ENCODE results near the gene C5orf34. TPM values are rescaled to one million over a fixed set of nuclear protein-coding genes. Genes with fewer than 3 reads are reported as not detected.

The C5orf34 gene
- total RNA-seq, 1 experiment from 2014 or later = 7.0 TPM

- TF ChIP-seq CTCF (IDR thresholded peaks at IDR 0.05; ENCODE audit: insufficient read depth in 1 of 2, low read depth in 1 of 2, low read length in 1 of 2, severe bottlenecking in 1 of 2, unreplicated experiment in 1 of 2) = no peak
- BruUV-seq (replicated peaks) = no TSS peak
- no peaks in the 10 kb centered on the region for H3K27me3 ChIP-seq (replicated peaks; ENCODE audit: control insufficient read depth, insufficient read depth, low read length)
- no peak overlapping the region for H3K4me3 Mint-ChIP-seq (ENCODE audit: unreplicated experiment)
- ChIA-PET POLR2A (no interaction called here), CTCF (no interaction called here)
- peaks cover 1% of the 10 kb centered on the region for H3K36me3 ChIP-seq (ENCODE audit: control insufficient read depth, insufficient read depth, low read length)
- H3K9me3 ChIP-seq = no peaks in the 10 kb centered on the region
- no peak overlapping the region for H3K27ac Mint-ChIP-seq (ENCODE audit: unreplicated experiment)
- no peak for DNase-seq
- no peaks in the 10 kb centered on the region for H3K9me3 Mint-ChIP-seq (ENCODE audit: unreplicated experiment)
- no peak overlapping the region for H3K4me3 ChIP-seq (ENCODE audit: low read depth, low read length)
- no peaks in the 10 kb centered on the region for H3K4me1 ChIP-seq
- peaks cover 26% of the 10 kb centered on the region for H3K36me3 Mint-ChIP-seq (ENCODE audit: insufficient read depth, unreplicated experiment)
- intact Hi-C loops (cut with micrococcal nuclease; ENCODE audit: unreplicated experiment) = no loop called here
- no peaks in the 10 kb centered on the region for H3K4me1 Mint-ChIP-seq (ENCODE audit: low read depth, unreplicated experiment)
- H3K27me3 Mint-ChIP-seq (ENCODE audit: insufficient read depth, unreplicated experiment) = no peaks in the 10 kb centered on the region
Observed at GRCh38 chr5:43520615-43521014, 5.7 kb upstream of the C5orf34 start.

GRCh38 chr5:43515678-43516048 lies 715 bp upstream of the C5orf34 start:
- Mint-ChIP-seq H3K36me3 (ENCODE audit: insufficient read depth, unreplicated experiment) (no peaks in the 10 kb centered on the region), H3K27me3 (ENCODE audit: insufficient read depth, unreplicated experiment) (no peaks in the 10 kb centered on the region), H3K27ac (ENCODE audit: unreplicated experiment) (peak overlapping the region; percentile 23), H3K9me3 (ENCODE audit: unreplicated experiment) (no peaks in the 10 kb centered on the region), H3K4me3 (ENCODE audit: unreplicated experiment) (peak overlapping the region; percentile 75), H3K4me1 (ENCODE audit: low read depth, unreplicated experiment) (peaks cover 22% of the 10 kb centered on the region)
- Histone ChIP-seq H3K27me3 (replicated peaks; ENCODE audit: control insufficient read depth, insufficient read depth, low read length) (no peaks in the 10 kb centered on the region), H3K9me3 (no peaks in the 10 kb centered on the region), H3K4me1 (peaks cover 13% of the 10 kb centered on the region; the same call in 1 of the 2 replicates), H3K4me3 (ENCODE audit: low read depth, low read length) (peak overlapping the region; percentile 49), H3K36me3 (ENCODE audit: control insufficient read depth, insufficient read depth, low read length) (no peaks in the 10 kb centered on the region; the same call in 1 of the 2 replicates)
- DNase-seq = no peak
- POLR2A ChIA-PET = interaction anchor here (0.9 to 1.6 kb wide), 4 partner anchors 9 to 395 kb away, joined by 6 to 26 read pairs (median 9); partner anchors contain the start of genes TMEM267 and ZNF131
- CTCF ChIA-PET = interaction anchor here (1.7 kb wide), 1 partner anchor 32 kb away, joined by 16 read pairs; the partner anchor contains the start of gene TMEM267
- BruUV-seq (replicated peaks) = no TSS peak
- no peak for TF ChIP-seq CTCF (IDR thresholded peaks at IDR 0.05; ENCODE audit: insufficient read depth in 1 of 2, low read depth in 1 of 2, low read length in 1 of 2, severe bottlenecking in 1 of 2, unreplicated experiment in 1 of 2)
- intact Hi-C loops (cut with micrococcal nuclease; ENCODE audit: unreplicated experiment) = loop anchor here (1.0 kb wide), 1 partner anchor 41 kb away; no protein-coding TSS in a partner anchor

- TSS peak; percentile 84 for BruUV-seq (replicated peaks)
- Mint-ChIP-seq H3K4me3 (ENCODE audit: unreplicated experiment) (peak overlapping the region; percentile 75), H3K36me3 (ENCODE audit: insufficient read depth, unreplicated experiment) (no peaks in the 10 kb centered on the region), H3K4me1 (ENCODE audit: low read depth, unreplicated experiment) (peaks cover 22% of the 10 kb centered on the region), H3K27me3 (ENCODE audit: insufficient read depth, unreplicated experiment) (no peaks in the 10 kb centered on the region), H3K27ac (ENCODE audit: unreplicated experiment) (peak overlapping the region; percentile 23), H3K9me3 (ENCODE audit: unreplicated experiment) (no peaks in the 10 kb centered on the region)
- Histone ChIP-seq H3K4me3 (ENCODE audit: low read depth, low read length) (peak overlapping the region; percentile 49), H3K36me3 (ENCODE audit: control insufficient read depth, insufficient read depth, low read length) (no peaks in the 10 kb centered on the region; the same call in 1 of the 2 replicates), H3K27me3 (replicated peaks; ENCODE audit: control insufficient read depth, insufficient read depth, low read length) (no peaks in the 10 kb centered on the region), H3K4me1 (peaks cover 13% of the 10 kb centered on the region; the same call in 1 of the 2 replicates), H3K9me3 (no peaks in the 10 kb centered on the region)
- CTCF ChIA-PET = interaction anchor here (1.7 kb wide), 1 partner anchor 30 kb away, joined by 16 read pairs; the partner anchor contains the start of gene TMEM267
- intact Hi-C loops (cut with micrococcal nuclease; ENCODE audit: unreplicated experiment) = loop anchor here (1.0 kb wide), 1 partner anchor 30 kb away; no protein-coding TSS in a partner anchor
- TF ChIP-seq CTCF (IDR thresholded peaks at IDR 0.05; ENCODE audit: insufficient read depth in 1 of 2, low read depth in 1 of 2, low read length in 1 of 2, severe bottlenecking in 1 of 2, unreplicated experiment in 1 of 2) = no peak
- DNase-seq = no peak
- POLR2A ChIA-PET = interaction anchor here (0.9 to 1.6 kb wide), 5 partner anchors 10 to 200 kb away, joined by 3 to 26 read pairs (median 7); partner anchors contain the start of gene TMEM267
Observed at GRCh38 chr5:43514471-43514815, 505 bp downstream of the C5orf34 start.

Data from Caco-2 (cell line).